K562 (cell line): Measurements from ENCODE around the gene GRPR. TPM values are rescaled to one million over a fixed set of nuclear protein-coding genes. Genes with fewer than 3 reads are reported as not detected.

Experiments used
- ATAC-seq: fragments of 200-7000 bp; cut with Tn5 transposase; 3 replicates; pipeline ENCODE4 v1.9.1; 2020; ENCODE audit warnings: moderate library complexity
- BruUV-seq: library from RNA; stranded (reverse); fragments of 400-500 nt; replicated peaks from 2 replicates; lab custom pipeline; 2021; lab: Mats Ljungman, UMichigan
- CTCF ChIA-PET: fragments of 300-600 bp; formaldehyde crosslinking; extraction: SDS; loops from one replicate; lab custom pipeline; 2021; ENCODE audit warnings: low intra/inter-chr PET ratio; lab: Yijun Ruan, JAX
- POLR2A ChIA-PET: fragments of 300-600, 350-650 bp; sonication (Branson Sonifier 250); formaldehyde crosslinking; extraction: SDS; loops from one replicate; lab custom pipeline; 2021; ENCODE audit warnings: antibody characterized with exemption, inconsistent platforms; lab: Yijun Ruan, JAX
- DNase-seq, 4 experiments: peaks; one replicate each; pipeline versions ENCODE4 v3.0.0 to v3.0.0-alpha.2; 2011 to 2018; ENCODE audit warnings: low spot score in 3 of 4, mixed read lengths in 3 of 4; ENCODE audit errors: extremely low read depth in 1 of 4
- FAIRE-seq: peaks from 2 replicates; lab custom pipeline; 2011; peaks lifted over from hg19 to GRCh38; lab: Jason Lieb, UNC
- H2AFZ ChIP-seq: 2 replicates; pipeline ENCODE4 v1.6.0; 2011; ENCODE audit warnings: low read depth, low read length, control low read depth, inconsistent platforms
- H3K27ac ChIP-seq: fragments of 200-600 bp; 3 replicates; pipeline ENCODE4 v1.8.0; 2011; ENCODE audit warnings: low read depth, mild to moderate bottlenecking, control low read depth, inconsistent platforms, low read length, moderate library complexity, mixed read lengths; ENCODE audit errors: extremely low read depth
- H3K27me3 ChIP-seq, 2 experiments: fragments of 300-600 bp in 1 of 2; 2 replicates in 1 of 2; 3 replicates in 1 of 2; pipeline versions ENCODE4 v1.6.0 to v1.8.0; 2011; ENCODE audit warnings: inconsistent platforms in 2 of 2, low read length in 2 of 2, mild to moderate bottlenecking in 1 of 2, mixed read lengths in 1 of 2, moderate library complexity in 1 of 2; ENCODE audit not compliant: control insufficient read depth in 2 of 2, insufficient read depth in 2 of 2
- H3K36me3 ChIP-seq: fragments of 300-600 bp; 3 replicates; pipeline ENCODE4 v1.8.0; 2011; ENCODE audit warnings: mild to moderate bottlenecking, low read length, inconsistent platforms; ENCODE audit not compliant: control insufficient read depth, insufficient read depth
- H3K4me1 ChIP-seq, 2 experiments: fragments of 200-600 bp in 1 of 2; replicated peaks in 1 of 2; 2 replicates in 1 of 2; 3 replicates in 1 of 2; pipeline versions ENCODE4 v1.5.1 to v1.8.0; 2011; ENCODE audit warnings: inconsistent platforms in 2 of 2, low read length in 2 of 2, mild to moderate bottlenecking in 1 of 2, mixed read lengths in 1 of 2, moderate library complexity in 1 of 2; ENCODE audit not compliant: control insufficient read depth in 2 of 2, insufficient read depth in 2 of 2
- H3K4me2 ChIP-seq: 2 replicates; pipeline ENCODE4 v1.6.1; 2011; ENCODE audit warnings: low read length, control low read depth, inconsistent platforms, mixed read lengths; ENCODE audit not compliant: insufficient read depth
- H3K4me3 ChIP-seq: fragments of 200-600 bp; sonication (generic), shearing (Covaris generic); 2 replicates; pipeline ENCODE4 v1.5.1; 2016; ENCODE audit warnings: control low read depth, inconsistent platforms
- H3K79me2 ChIP-seq: fragments of 200-600 bp; 3 replicates; pipeline ENCODE4 v1.8.0; 2011; ENCODE audit warnings: low read length, inconsistent platforms; ENCODE audit not compliant: control insufficient read depth, insufficient read depth
- H3K9ac ChIP-seq, 2 experiments: 2 replicates each; pipeline versions ENCODE4 v1.6.0 to v1.6.1; 2011; ENCODE audit warnings: low read depth in 2 of 2, low read length in 2 of 2, control low read depth in 1 of 2, inconsistent platforms in 1 of 2, mild to moderate bottlenecking in 1 of 2, mixed read lengths in 1 of 2; ENCODE audit not compliant: insufficient read depth in 1 of 2
- H3K9me1 ChIP-seq: one replicate; pipeline ENCODE4 v1.6.0; 2011; ENCODE audit warnings: inconsistent platforms, mild to moderate bottlenecking, low read length, moderate library complexity; ENCODE audit not compliant: control insufficient read depth, insufficient read depth
- H3K9me3 ChIP-seq: replicated peaks from 2 replicates; pipeline ENCODE4 v1.5.1; 2011; ENCODE audit warnings: low read depth, low read length, inconsistent platforms; ENCODE audit not compliant: control insufficient read depth, insufficient read depth
- H4K20me1 ChIP-seq: replicated peaks from 2 replicates; pipeline ENCODE4 v1.6.1; 2011; ENCODE audit warnings: low read length, inconsistent platforms, mixed read lengths; ENCODE audit not compliant: control insufficient read depth, insufficient read depth
- ARNT ChIP-seq, 2 experiments: fragments of 450-650 bp; IDR thresholded peaks; 2 replicates each; pipeline ENCODE4 v1.6.1; 2016; ENCODE audit warnings: mild to moderate bottlenecking in 1 of 2
- ELF2 ChIP-seq: fragments of 250-450 bp; sonication (Bioruptor Pico); IDR thresholded peaks from 2 replicates; pipeline ENCODE4 v1.5.0; 2021; ENCODE audit warnings: mild to moderate bottlenecking
- ERF ChIP-seq: fragments of 450-650 bp; formaldehyde crosslinking; IDR thresholded peaks from 2 replicates; pipeline ENCODE4 v1.4.0; 2020; ENCODE audit warnings: mild to moderate bottlenecking, mixed read lengths
- HNRNPK ChIP-seq: fragments of 200-400 bp; formaldehyde crosslinking; IDR thresholded peaks from one replicate; pipeline ENCODE4 v1.6.1; 2018; ENCODE audit warnings: mild to moderate bottlenecking, low read depth, low read length; ENCODE audit not compliant: poor library complexity, severe bottlenecking
- JUNB ChIP-seq: fragments of 450-650 bp; formaldehyde crosslinking; conservative IDR thresholded peaks from 2 replicates; pipeline ENCODE4 v1.4.0; 2020; ENCODE audit warnings: mild to moderate bottlenecking
- KAT8 ChIP-seq: fragments of 450-650 bp; IDR thresholded peaks from 2 replicates; pipeline ENCODE4 v1.6.1; 2016; ENCODE audit warnings: low read depth, mild to moderate bottlenecking
- PHF8 ChIP-seq: fragments of 200-600 bp; sonication (generic); IDR thresholded peaks from 2 replicates; pipeline ENCODE4 v1.6.1; 2012; ENCODE audit warnings: mixed run types, mild to moderate bottlenecking, inconsistent platforms, low read length, moderate library complexity, borderline replicate concordance
- POLR2AphosphoS2 ChIP-seq: IDR thresholded peaks from 2 replicates; pipeline ENCODE4 v1.6.1; 2012; ENCODE audit warnings: low read length, improper control_type of control experiment
- RNF2 ChIP-seq: sonication (generic); IDR thresholded peaks from 2 replicates; pipeline ENCODE4 v1.6.1; 2016
- SMAD2 ChIP-seq: fragments of 150-350 bp; IDR thresholded peaks from 2 replicates; pipeline ENCODE4 v1.6.1; 2014; ENCODE audit warnings: low read depth, mild to moderate bottlenecking, low read length
- YY1 ChIP-seq, 3 experiments: IDR thresholded peaks; 2 replicates each; pipeline ENCODE4 v1.6.1; 2011; ENCODE audit warnings: low read length in 2 of 3, mild to moderate bottlenecking in 2 of 3, moderate library complexity in 2 of 3, borderline replicate concordance in 1 of 3, control low read depth in 1 of 3, low read depth in 1 of 3; ENCODE audit not compliant: insufficient read depth in 3 of 3, insufficient replicate concordance in 2 of 3, control insufficient read depth in 1 of 3, insufficient read length in 1 of 3; ENCODE audit errors: extremely low read depth in 1 of 3
- ZNF165 ChIP-seq: fragments of 250-450 bp; sonication (Bioruptor Pico); IDR thresholded peaks from 2 replicates; pipeline ENCODE4 v1.4.0; 2020; ENCODE audit warnings: borderline replicate concordance
- ZNF584 ChIP-seq: fragments of 200-800 bp; sonication (Bioruptor generic); IDR thresholded peaks from 2 replicates; pipeline ENCODE4 v1.6.1; 2016; ENCODE audit warnings: low read depth, mild to moderate bottlenecking, missing genetic modification characterization, missing compliant biosample characterization
- ZNF644 ChIP-seq: fragments of 200-800 bp; sonication (Bioruptor generic); IDR thresholded peaks from 2 replicates; pipeline ENCODE4 v1.6.1; 2016; ENCODE audit warnings: low read depth, missing genetic modification characterization, missing compliant biosample characterization
- ZNF699 ChIP-seq: fragments of 250-450 bp; sonication (Bioruptor Pico); IDR thresholded peaks from 2 replicates; pipeline ENCODE4 v1.8.0; 2021; ENCODE audit warnings: mild to moderate bottlenecking, moderate library complexity; ENCODE audit not compliant: insufficient replicate concordance
- WGBS: fragments of 100-300 bp; shearing (Covaris generic); methylation state at CpG from one replicate; pipeline ENCODE4 v1.1.6; 2016; ENCODE audit warnings: low coverage, mixed read lengths; ENCODE audit not compliant: insufficient coverage; ENCODE audit errors: missing lambda C conversion rate; 5-methylcytosine and 5-hydroxymethylcytosine counted together
- in situ Hi-C: fragments of 300-500 bp; cut with MboI; formaldehyde crosslinking; loops from 4 replicates; pipeline ENCODE4 v1.15.0; 2018; ENCODE audit warnings: inconsistent platforms, mixed read lengths
- intact Hi-C: fragments of 100-400 bp; cut with micrococcal nuclease; formaldehyde crosslinking; loops from 2 replicates; pipeline ENCODE4 v1.14.2; 2022
- polyA plus RNA-seq, 8 experiments: library from polyadenylated mRNA; depleted of rRNA in 4 of 8; stranded (reverse) in 5 of 8; unstranded in 3 of 8; fragments of >200 nt; fragmentation: Nextera tagmentation in 2 of 8; fragmentation: Illumina TruSeq in 1 of 8; extraction: Ambion mirVana in 2 of 8; extraction: Trizol in 1 of 8; gene quantifications; 2 replicates each; pipeline versions ENCODE4 v1.2.1 to v1.2.3, GENCODE V29; 2011 to 2014; ENCODE audit warnings: inconsistent platforms in 1 of 8, missing spikeins in 1 of 8
- total RNA-seq, 7 experiments: library from RNA; depleted of rRNA in 6 of 7; stranded (reverse); fragments of >200 nt in 6 of 7; fragmentation: Illumina TruSeq in 2 of 7; extraction: Trizol in 2 of 7; gene quantifications; 2 replicates each; pipeline versions ENCODE4 v1.2.1 to v1.2.3, GENCODE V29; 2011 to 2021; ENCODE audit warnings: low replicate concordance in 1 of 7
- TF ChIP-seq, protein P1 (sequence below): sonication (generic); formaldehyde crosslinking; IDR thresholded peaks from 2 replicates; pipeline ENCODE4 v1.8.1; 2023; ENCODE audit warnings: mild to moderate bottlenecking, missing genetic modification reagents

Gene GRPR
- total and polyA plus RNA-seq, 9 of the 15 experiments (the other 6 are each of a cell fraction or from before 2014, with no cell fraction given): 0.06 to 0.11 TPM; not detected in 7

DNA sequence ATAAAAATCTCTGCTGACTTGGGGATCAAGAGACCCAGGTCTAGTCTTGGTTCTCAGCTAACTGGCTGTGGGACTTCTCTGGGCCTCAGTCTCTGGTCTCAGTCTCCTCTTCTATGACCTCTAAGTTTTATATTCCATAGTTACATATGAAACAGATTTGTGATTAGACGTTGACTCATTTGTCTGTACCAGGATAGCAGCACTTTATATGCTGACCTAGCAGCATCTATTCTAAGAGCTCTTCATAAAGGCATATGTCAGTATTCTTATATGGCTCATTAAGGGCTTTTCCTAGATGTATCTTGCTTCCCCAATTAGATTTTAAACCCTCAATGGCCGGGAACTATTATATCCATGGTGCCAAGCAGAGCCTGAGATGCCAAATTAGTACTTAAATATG, 12.7 kb downstream of the GRPR start:
- intact Hi-C loops: loop anchor here (5.0 kb wide), 1 partner anchor 374 kb away; no protein-coding TSS in a partner anchor
- no peak for FAIRE-seq
- H3K79me2 ChIP-seq: no peaks in the 10 kb centered on the region

More for the DNA sequence above, 12.7 kb downstream of the GRPR start:
- H3K9ac ChIP-seq: no peak overlapping the region
- no peaks in the 10 kb centered on the region for H4K20me1 ChIP-seq
- no peaks in the 10 kb centered on the region for H3K9me3 ChIP-seq
- H3K27me3 ChIP-seq: no peaks in the 10 kb centered on the region
- WGBS: 0% methylated on average over 2 of the region's 2 CpGs
- no peak overlapping the region for H2AFZ ChIP-seq
- H3K4me2 ChIP-seq: no peak overlapping the region
- CTCF ChIA-PET: no interaction called here
- in situ Hi-C loops: no loop called here
- no peaks in the 10 kb centered on the region for H3K36me3 ChIP-seq
- no peaks in the 10 kb centered on the region for H3K9me1 ChIP-seq
- no peak for ATAC-seq
- no peak for DNase-seq
- H3K4me1 ChIP-seq: no peaks in the 10 kb centered on the region
- TF ChIP-seq ELF2 (no peak), RNF2 (no peak), ZNF699 (no peak), ZNF165 (CRISPR knock-in tag) (no peak), ARNT (IDR thresholded peaks at IDR 0.05) (no peak), PHF8 (no peak), ZNF644 (tag) (no peak), ERF (CRISPR knock-in tag) (no peak), ZNF584 (CRISPR knock-in tag) (no peak), KAT8 (no peak), SMAD2 (no peak), YY1 (IDR thresholded peaks at IDR 0.05; ENCODE audit: borderline replicate concordance in 1 of 3, control insufficient read depth in 1 of 3, extremely low read depth in 1 of 3, insufficient read depth in 3 of 3, insufficient read length in 1 of 3, insufficient replicate concordance in 2 of 3, low read depth in 1 of 3, low read length in 2 of 3) (no peak), HNRNPK (no peak), JUNB (no peak), POLR2AphosphoS2 (no peak)
- TF ChIP-seq, protein P1, sequence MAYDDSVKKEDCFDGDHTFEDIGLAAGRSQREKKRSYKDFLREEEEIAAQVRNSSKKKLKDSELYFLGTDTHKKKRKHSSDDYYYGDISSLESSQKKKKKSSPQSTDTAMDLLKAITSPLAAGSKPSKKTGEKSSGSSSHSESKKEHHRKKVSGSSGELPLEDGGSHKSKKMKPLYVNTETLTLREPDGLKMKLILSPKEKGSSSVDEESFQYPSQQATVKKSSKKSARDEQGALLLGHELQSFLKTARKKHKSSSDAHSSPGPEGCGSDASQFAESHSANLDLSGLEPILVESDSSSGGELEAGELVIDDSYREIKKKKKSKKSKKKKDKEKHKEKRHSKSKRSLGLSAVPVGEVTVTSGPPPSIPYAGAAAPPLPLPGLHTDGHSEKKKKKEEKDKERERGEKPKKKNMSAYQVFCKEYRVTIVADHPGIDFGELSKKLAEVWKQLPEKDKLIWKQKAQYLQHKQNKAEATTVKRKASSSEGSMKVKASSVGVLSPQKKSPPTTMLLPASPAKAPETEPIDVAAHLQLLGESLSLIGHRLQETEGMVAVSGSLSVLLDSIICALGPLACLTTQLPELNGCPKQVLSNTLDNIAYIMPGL (CRISPR knock-in tag): no peak
- no peak overlapping the region for H3K27ac ChIP-seq
- POLR2A ChIA-PET: interaction anchor here (0.5 kb wide), 1 partner anchor 246 kb away, joined by 3 read pairs; no protein-coding TSS in a partner anchor
- H3K4me3 ChIP-seq: no peak overlapping the region
- BruUV-seq: no TSS peak
